Retinal pigment epithelial cell (primary cell): Measurements from ENCODE around the gene TXNRD2.

ENCODE experiments used
- DNase-seq: peaks from one replicate; pipeline ENCODE4 v3.0.0-alpha.2; 2010; ENCODE audit warnings: low read depth
- H3K4me3 ChIP-seq: 2 replicates; pipeline ENCODE4 v1.5.1; 2011; ENCODE audit warnings: mild to moderate bottlenecking, low read length, control low read depth, moderate library complexity
- TF ChIP-seq, protein P1 (sequence below): conservative IDR thresholded peaks from 2 replicates; pipeline ENCODE4 v1.5.1; 2011; ENCODE audit warnings: low read depth, low read length, control low read depth, inconsistent platforms

The TXNRD2 gene

DNA sequence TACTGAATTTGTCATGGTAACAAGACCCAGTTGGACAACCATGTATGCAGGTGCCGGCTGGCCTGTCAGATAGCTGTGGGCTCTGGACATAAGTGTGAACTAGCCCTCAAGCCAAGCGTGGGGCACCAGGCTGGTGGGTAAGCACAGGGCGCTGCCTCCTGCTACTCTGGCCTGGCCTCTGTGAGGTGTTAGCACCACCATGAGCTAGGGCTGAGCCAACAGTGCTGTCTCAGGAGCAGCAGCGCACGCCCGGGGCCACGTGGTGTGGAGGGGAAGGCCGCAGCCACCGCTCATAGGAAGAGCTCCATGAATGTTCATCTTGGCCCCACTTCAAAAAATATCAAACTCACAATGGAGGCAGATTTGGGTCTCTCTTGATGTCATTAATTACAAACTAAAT, 51.7 kb downstream of the TXNRD2 start:
- TF ChIP-seq, protein P1, sequence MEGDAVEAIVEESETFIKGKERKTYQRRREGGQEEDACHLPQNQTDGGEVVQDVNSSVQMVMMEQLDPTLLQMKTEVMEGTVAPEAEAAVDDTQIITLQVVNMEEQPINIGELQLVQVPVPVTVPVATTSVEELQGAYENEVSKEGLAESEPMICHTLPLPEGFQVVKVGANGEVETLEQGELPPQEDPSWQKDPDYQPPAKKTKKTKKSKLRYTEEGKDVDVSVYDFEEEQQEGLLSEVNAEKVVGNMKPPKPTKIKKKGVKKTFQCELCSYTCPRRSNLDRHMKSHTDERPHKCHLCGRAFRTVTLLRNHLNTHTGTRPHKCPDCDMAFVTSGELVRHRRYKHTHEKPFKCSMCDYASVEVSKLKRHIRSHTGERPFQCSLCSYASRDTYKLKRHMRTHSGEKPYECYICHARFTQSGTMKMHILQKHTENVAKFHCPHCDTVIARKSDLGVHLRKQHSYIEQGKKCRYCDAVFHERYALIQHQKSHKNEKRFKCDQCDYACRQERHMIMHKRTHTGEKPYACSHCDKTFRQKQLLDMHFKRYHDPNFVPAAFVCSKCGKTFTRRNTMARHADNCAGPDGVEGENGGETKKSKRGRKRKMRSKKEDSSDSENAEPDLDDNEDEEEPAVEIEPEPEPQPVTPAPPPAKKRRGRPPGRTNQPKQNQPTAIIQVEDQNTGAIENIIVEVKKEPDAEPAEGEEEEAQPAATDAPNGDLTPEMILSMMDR: no peak
- H3K4me3 ChIP-seq: no peak overlapping the region
- DNase-seq: no peak

- H3K4me3 ChIP-seq: no peak overlapping the region
- TF ChIP-seq, protein P1: no peak
- DNase-seq: no peak
Measured at GRCh38 chr22:19888131-19888746, 53.4 kb downstream of the TXNRD2 start.

DNA sequence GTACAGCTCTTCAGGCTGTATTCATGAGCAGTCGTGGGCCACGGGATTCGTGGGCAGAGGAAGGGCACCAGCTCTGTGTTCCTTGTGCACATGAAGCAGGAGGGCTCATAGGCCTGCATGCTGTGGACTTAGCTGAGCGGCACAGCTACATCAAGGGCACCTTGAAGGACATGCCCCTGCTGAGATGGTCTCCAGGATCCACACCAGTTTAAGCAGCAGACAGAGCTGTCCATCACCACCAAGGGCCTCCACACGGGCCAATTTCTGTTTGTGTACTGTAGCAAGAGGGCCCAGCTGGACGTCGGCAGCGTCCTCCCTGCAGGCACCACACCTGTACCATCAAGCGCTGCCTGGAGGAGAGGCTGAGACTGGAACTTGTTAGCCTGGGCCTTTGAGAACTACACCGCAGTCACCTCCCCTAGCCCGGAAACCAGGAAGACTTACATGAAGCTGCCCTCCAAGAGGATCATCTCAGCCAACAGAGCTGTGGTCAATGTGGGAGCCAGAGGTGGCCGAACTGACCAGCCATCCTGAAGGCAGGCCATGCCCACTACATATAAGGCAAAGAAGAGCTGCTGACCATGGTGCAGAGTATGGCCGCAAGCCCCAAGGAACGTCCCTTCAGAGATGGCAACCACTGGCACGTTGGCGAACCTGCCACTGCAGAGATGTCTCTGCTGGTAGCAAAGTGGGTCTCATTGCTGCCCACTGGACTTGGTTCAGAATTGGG, 54.2 kb downstream of the TXNRD2 start:
- no peak for DNase-seq
- H3K4me3 ChIP-seq: no peak overlapping the region
- TF ChIP-seq, protein P1: no peak

- DNase-seq: no peak
- TF ChIP-seq, protein P1: no peak
- no peak overlapping the region for H3K4me3 ChIP-seq
Measured at GRCh38 chr22:19886605-19887255, 54.9 kb downstream of the TXNRD2 start.

DNA sequence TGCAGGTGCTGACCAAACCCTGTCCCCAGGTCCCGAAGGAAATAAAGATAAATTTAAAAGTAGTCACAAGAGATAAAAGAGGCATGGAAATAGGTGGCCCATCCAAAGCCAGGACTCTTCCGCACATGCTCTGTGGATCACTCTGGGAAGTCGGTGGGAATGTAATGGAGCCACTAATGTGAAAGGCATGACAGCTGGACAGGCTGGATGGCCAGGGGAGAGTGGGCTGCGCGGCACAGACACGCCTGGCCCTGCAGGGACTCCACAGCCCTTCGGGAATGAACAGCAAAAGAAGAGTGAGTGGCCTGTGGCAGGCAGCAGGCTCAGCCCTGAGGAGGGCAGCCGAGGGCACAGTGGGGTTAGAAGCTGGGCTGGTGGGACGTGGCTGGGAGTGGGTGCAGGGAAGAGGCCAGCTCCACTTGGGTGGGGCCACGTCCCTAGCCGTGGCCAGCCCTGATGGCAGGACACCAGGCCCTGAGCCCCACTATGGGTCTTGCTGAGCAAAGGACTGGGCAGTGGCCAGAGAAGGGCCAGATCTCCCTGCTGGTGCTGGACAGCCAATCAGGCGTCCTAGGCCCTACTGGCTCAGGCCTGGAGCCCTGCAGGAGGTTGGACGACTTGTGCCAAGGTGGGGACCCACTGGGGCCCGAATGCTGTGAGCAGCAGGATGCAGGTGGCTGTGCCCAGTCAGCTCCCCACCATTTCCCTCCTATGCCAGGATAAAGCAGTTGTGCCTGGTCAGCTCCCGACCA, 55.6 kb downstream of the TXNRD2 start:
- no peak for DNase-seq
- TF ChIP-seq, protein P1: no peak
- no peak overlapping the region for H3K4me3 ChIP-seq

GRCh38 chr22:19884954-19885751, 56.5 kb downstream of the TXNRD2 start:
- DNase-seq: no peak
- TF ChIP-seq, protein P1: no peak
- H3K4me3 ChIP-seq: no peak overlapping the region
